ENCODE results near the gene RPL22L1.

DNA sequence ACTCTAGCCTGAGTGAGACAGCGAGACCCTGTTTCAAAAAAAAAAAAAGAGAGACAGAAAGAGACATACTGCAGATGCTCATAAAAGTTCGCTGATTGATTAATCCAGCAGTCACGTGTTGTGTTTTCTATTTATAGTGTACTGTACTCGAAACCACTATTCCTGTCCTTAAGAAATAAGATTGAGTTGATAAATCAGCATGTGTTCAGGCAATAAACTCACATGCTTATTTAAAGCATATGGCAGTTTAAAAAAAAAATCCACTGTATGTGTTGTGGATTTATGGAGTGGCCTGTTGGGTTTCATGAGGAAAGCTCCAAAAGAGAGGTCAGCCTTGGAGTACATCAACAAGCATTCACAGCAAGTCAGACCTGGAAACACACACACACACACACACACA, 17.7 kb downstream of the RPL22L1 start:
- TF ChIP-seq, protein P1, sequence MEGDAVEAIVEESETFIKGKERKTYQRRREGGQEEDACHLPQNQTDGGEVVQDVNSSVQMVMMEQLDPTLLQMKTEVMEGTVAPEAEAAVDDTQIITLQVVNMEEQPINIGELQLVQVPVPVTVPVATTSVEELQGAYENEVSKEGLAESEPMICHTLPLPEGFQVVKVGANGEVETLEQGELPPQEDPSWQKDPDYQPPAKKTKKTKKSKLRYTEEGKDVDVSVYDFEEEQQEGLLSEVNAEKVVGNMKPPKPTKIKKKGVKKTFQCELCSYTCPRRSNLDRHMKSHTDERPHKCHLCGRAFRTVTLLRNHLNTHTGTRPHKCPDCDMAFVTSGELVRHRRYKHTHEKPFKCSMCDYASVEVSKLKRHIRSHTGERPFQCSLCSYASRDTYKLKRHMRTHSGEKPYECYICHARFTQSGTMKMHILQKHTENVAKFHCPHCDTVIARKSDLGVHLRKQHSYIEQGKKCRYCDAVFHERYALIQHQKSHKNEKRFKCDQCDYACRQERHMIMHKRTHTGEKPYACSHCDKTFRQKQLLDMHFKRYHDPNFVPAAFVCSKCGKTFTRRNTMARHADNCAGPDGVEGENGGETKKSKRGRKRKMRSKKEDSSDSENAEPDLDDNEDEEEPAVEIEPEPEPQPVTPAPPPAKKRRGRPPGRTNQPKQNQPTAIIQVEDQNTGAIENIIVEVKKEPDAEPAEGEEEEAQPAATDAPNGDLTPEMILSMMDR (IDR thresholded peaks at IDR 0.05), result no peak
- no peak for TF ChIP-seq POLR2AphosphoS5 (IDR thresholded peaks at IDR 0.05)
